ENCODE data around the gene SMOC1.

The SMOC1 gene

GRCh38 chr14:69943084-69943780 is 64.0 kb downstream of the SMOC1 start:
- no peak for DNase-seq

- no peak for DNase-seq
These were observed 66.1 kb downstream of the SMOC1 start for GRCh38 chr14:69945347-69945746.

DNA sequence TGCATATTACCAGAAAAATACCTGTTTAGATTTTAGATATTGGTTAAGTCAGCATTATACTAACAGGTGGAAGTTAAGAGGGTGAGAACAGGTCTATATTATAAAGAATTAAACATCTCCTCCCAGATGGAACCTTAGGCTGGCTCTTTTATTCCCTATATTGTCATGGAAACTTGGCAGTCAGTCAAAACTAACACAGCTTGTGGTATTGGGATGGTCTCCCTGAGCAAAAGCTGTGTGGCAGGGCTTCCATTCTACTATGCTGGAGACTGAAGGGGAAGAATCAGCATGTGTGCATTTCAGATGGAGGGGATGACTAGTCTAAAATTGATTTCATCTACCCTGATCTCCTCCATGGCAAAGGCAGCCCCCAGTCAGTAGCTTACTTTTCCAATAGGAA is 66.7 kb downstream of the SMOC1 start:
- no peak for DNase-seq

GRCh38 chr14:69948351-69948750 is 69.1 kb downstream of the SMOC1 start:
- no peak for DNase-seq

- DNase-seq, result no peak
These were observed 72.0 kb downstream of the SMOC1 start for GRCh38 chr14:69951263-69951662.

- DNase-seq, result no peak
These were observed 72.7 kb downstream of the SMOC1 start for GRCh38 chr14:69951935-69952334.

- DNase-seq, result no peak
These were observed 74.2 kb downstream of the SMOC1 start for GRCh38 chr14:69953266-69953915.

GRCh38 chr14:69955855-69956845 is 76.9 kb downstream of the SMOC1 start:
- no peak for DNase-seq

GRCh38 chr14:69956970-69957369 is 77.8 kb downstream of the SMOC1 start:
- DNase-seq, result no peak

GRCh38 chr14:69957986-69958385 is 78.8 kb downstream of the SMOC1 start:
- no peak for DNase-seq

GRCh38 chr14:69959136-69959535 is 79.9 kb downstream of the SMOC1 start:
- DNase-seq, result no peak

DNA sequence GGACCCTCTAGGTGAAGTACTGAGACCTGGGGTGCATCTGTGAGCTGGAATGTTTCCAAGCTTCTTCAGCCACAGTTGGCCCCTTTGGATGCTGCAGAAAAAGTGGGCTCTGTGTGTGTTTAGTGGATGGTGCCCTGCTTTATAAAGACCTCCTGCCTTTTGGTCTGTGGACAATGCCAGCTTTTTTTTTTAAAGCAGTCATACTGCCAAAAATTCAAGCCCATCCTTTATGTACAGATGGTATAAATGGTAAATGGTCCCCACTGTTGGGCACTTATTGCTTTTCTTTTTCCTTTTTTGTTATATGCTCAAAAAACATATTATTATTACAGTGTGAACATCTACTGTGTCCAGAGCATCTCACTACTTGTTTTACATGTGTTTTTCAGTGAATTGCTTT is 81.1 kb downstream of the SMOC1 start:
- DNase-seq, result no peak

DNA sequence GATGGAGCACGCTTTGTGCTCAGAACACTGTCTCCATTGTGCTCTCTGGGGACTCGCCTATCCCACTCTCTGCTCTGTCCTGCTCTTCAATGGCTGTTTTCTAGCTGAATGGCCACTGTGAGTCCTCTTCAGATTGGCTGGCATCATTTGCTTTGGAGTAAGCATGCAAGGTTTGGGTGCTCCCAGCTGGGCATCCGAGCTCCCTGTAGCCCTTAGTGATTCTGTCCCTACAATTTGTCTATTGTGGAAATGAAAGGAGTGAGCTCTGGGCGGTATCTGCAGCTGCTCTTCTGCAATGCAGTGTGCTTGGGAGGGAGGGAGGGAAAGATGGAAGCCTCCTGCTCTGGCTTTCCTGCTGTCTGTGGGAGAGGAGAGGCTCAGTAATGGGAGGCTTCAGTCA is 84.8 kb downstream of the SMOC1 start:
- no peak for DNase-seq

- DNase-seq, result no peak
These were observed 85.6 kb downstream of the SMOC1 start for GRCh38 chr14:69964841-69965240.

- no peak for DNase-seq
These were observed 88.9 kb downstream of the SMOC1 start for GRCh38 chr14:69968132-69968531.

DNA sequence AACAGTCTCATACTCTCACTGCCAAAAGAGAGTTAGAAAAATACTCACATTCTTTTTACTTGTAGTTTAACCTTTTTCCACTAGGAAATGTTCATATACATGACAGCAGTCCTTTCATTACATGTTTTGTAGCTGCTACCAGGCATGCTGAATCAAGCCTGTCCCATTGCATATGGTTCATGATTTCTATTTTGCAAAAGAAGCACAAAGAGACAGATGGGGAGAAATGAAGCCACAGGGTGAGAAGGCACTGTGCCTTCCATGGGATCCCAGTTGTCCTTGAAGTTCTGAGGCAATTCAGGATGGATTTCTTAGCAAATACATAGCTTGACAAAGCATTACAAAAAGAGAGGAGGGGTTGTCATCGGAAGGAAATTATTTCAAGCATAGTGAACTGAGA is 89.5 kb downstream of the SMOC1 start:
- no peak for DNase-seq

DNA sequence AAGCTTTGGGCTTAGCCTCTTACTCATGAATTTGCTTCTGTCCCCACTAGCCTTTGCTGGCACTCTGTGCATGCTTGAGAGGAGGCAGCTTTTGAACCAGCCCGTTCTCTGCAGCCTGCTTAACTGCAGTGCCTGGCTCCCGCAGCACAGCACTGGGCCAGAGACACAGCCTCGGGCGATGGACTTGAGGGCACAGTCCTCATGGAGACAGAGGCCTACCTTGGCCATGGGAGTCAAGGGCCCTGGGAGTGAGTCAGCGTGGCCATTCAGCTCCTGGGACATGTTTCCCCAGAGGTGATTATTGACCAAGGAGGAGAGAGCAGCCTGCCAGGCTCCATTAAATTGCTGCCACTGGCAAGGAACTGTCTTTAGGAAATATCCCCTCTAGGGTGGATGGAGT is 93.5 kb downstream of the SMOC1 start:
- no peak for DNase-seq

DNA sequence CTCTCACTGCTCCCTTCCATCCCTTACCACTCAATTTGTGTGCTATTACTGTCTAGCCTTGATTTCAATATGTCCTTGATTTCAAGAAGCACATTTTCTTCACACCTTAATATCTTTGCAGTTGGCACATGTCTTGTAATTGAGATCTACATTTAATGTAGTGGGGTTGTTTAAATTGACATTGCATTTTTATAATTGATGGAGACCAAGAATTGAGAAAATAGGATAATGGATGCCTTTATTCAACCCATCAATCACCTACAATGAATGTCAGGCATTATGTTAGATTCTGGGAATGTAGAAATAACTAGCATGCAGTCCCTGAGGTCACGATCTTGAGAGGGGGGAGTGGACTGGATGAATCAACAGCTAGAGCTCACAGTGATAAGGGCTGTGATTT is 94.6 kb downstream of the SMOC1 start:
- DNase-seq, result no peak

DNA sequence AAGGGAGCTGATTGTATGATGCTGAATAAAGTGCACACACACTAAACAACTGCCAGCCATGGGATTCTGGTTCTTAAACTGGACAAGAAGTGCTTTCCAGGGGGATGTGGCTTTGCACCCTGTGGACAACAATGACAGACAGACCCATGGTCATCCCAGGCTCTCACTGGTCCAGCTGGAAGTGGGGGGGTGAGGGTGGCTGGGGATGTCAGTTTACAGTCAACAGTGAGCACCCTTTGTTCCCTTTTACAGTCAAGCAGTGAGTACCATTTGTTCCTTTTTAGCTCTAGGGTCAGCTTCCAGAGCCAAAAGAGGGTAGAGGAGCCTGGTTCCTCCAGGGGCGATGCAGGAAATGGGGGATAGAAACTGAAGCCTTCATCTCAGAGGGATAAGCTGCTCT is 100.7 kb downstream of the SMOC1 start:
- DNase-seq, result no peak

- DNase-seq, result no peak
These were observed 101.5 kb downstream of the SMOC1 start for GRCh38 chr14:69980457-69981425.

GRCh38 chr14:69982220-69982839 is 103.1 kb downstream of the SMOC1 start:
- DNase-seq, result no peak

DNA sequence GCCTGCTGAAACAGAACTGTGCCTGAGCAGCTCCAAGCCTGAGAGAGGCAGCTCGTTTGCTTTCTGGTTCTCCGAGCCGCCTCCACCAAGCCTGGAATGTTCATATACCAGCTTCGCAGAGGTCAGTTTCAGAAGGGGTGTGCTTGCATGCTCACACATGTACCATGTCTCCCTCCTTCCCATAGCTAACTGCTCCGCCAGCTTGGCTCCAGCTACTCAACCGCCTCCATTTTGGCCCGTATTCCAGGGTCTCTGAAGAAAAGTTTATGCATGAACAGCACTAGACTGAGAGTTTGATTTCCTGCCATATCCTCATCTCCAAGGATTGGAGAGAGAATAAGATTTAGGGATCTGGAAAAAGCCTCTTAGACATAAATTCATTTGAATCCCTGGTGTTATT is 103.7 kb downstream of the SMOC1 start:
- no peak for DNase-seq

Measured in fibroblast of skin of abdomen (primary cell).